GM12875 (cell line): ENCODE data around the gene SLC2A9.

Experiments used
- H3K4me3 ChIP-seq: one replicate; pipeline ENCODE4 v1.5.1; 2011; ENCODE audit warnings: low read depth, low read length, control low read depth
- CTCF ChIP-seq: IDR thresholded peaks from 2 replicates; pipeline ENCODE4 v1.5.1; 2011; ENCODE audit warnings: low read depth, mild to moderate bottlenecking, control low read depth, inconsistent platforms, low read length, moderate library complexity, borderline replicate concordance; ENCODE audit not compliant: insufficient read depth

The SLC2A9 gene

GRCh38 chr4:10058371-10058770, 37.1 kb upstream of the SLC2A9 start:
- no peak for TF ChIP-seq CTCF
- H3K4me3 ChIP-seq, result no peak overlapping the region

DNA sequence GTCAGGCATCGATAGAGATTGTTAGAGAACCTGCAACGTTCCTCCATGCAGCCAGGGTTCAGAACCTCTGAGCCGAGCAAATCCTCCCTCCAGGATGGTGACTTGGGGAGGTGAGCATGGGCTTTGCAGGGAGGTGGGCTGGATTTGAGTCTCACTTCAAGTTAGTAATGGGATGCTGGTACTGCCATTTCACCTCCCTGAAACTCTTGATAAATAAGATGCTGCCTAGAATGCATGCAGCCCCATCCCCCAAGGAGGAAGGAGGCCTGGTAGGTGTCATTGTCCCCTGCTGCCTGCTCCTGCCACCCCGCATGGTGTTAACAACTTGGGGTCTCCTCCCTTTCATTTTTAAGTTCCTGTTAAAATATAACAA, 35.7 kb upstream of the SLC2A9 start:
- no peak overlapping the region for H3K4me3 ChIP-seq
- TF ChIP-seq CTCF, result no peak

DNA sequence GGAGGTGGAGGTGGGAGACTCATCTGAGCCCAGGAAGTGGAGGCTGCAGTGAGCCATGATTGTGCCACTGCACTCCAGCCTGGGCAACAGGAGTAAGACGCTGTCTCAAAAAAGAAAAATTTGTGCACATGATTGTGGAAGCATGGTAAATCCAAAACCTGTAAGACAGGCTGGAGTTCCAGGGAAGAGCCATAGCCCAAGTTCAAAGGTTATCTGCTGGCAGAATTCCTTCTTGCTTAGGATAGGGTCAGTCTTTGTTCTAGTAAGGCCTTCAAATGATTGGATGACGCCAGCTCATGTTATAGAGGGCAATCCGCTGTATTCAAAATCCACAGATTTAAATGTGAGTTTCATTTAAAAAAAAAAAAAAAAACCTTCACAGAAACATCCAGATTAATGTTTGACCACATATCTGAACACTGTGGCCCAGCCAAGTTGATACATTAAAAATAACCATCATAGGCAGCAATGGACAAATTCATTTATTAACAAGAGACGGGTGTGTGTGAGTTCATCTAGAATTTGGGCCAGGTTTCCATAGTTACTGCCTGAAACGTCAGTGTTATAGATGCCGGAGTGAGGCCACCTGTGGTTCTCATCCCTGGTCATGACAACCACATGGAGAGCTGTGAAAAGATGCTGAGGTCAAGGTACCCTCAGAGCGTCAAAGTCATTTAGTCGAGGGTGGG, 35.2 kb upstream of the SLC2A9 start:
- no peak for TF ChIP-seq CTCF
- no peak overlapping the region for H3K4me3 ChIP-seq

DNA sequence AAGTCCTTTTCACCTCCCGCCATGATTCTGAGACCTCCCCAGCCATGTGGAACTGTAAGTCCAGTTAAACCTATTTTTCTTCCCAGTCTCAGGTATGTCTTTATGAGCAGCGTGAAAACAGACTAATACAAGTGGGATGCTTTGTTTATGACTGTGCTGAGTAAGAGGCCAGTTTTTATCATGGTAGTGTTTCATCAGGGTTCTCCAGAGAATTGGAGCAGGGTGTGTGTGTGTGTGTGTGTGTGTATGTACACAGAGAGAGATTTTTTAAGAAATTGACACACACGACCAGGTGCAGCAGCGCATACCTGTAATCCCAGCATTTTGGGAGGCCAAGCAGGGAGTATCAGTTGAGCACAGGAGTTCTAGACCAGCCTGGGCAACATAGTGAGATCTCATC, 34.6 kb upstream of the SLC2A9 start:
- no peak overlapping the region for H3K4me3 ChIP-seq
- no peak for TF ChIP-seq CTCF

- no peak for TF ChIP-seq CTCF
These were observed 33.3 kb upstream of the SLC2A9 start for GRCh38 chr4:10054571-10055041.

GRCh38 chr4:10053635-10054453, 32.5 kb upstream of the SLC2A9 start:
- TF ChIP-seq CTCF, result no peak
- H3K4me3 ChIP-seq, result no peak overlapping the region

More at GRCh38 chr4:10054571-10055041, 33.3 kb upstream of the SLC2A9 start:
- H3K4me3 ChIP-seq, result no peak overlapping the region
